Measurements from ENCODE around the gene KLHL29.

GRCh38 chr2:23585273-23586170 is 200.5 kb downstream of the KLHL29 start:
- TF ChIP-seq CTCF (conservative IDR thresholded peaks at IDR 0.05): no peak
- TF ChIP-seq ZFX (IDR thresholded peaks at IDR 0.05): no peak
